SK-N-MC (cell line): ENCODE measurements around the gene TMUB1.

Experiments used
- EZH2 ChIP-seq: fragments of 200-600 bp; sonication (generic); IDR thresholded peaks from one replicate; pipeline ENCODE4 v1.6.1; 2017; ENCODE audit warnings: antibody characterized with exemption
- FOXP2 ChIP-seq: optimal IDR thresholded peaks from 2 replicates; pipeline ENCODE3; 2011; ENCODE audit warnings: mild to moderate bottlenecking, moderate library complexity; ENCODE audit not compliant: insufficient read depth; ENCODE audit errors: extremely low read length, control extremely low read depth
- POLR2AphosphoS5 ChIP-seq: IDR thresholded peaks from 2 replicates; pipeline ENCODE4 v1.6.1; 2012; ENCODE audit warnings: mild to moderate bottlenecking, low read depth, low read length, borderline replicate concordance

- TF ChIP-seq POLR2AphosphoS5: no peak
- TF ChIP-seq EZH2: no peak
- TF ChIP-seq FOXP2: no peak
These were observed 12.7 kb upstream of the TMUB1 start for GRCh38 chr7:151095828-151096475.
